ENCODE measurements around the gene CHL1.

CHL1 gene, protein sequence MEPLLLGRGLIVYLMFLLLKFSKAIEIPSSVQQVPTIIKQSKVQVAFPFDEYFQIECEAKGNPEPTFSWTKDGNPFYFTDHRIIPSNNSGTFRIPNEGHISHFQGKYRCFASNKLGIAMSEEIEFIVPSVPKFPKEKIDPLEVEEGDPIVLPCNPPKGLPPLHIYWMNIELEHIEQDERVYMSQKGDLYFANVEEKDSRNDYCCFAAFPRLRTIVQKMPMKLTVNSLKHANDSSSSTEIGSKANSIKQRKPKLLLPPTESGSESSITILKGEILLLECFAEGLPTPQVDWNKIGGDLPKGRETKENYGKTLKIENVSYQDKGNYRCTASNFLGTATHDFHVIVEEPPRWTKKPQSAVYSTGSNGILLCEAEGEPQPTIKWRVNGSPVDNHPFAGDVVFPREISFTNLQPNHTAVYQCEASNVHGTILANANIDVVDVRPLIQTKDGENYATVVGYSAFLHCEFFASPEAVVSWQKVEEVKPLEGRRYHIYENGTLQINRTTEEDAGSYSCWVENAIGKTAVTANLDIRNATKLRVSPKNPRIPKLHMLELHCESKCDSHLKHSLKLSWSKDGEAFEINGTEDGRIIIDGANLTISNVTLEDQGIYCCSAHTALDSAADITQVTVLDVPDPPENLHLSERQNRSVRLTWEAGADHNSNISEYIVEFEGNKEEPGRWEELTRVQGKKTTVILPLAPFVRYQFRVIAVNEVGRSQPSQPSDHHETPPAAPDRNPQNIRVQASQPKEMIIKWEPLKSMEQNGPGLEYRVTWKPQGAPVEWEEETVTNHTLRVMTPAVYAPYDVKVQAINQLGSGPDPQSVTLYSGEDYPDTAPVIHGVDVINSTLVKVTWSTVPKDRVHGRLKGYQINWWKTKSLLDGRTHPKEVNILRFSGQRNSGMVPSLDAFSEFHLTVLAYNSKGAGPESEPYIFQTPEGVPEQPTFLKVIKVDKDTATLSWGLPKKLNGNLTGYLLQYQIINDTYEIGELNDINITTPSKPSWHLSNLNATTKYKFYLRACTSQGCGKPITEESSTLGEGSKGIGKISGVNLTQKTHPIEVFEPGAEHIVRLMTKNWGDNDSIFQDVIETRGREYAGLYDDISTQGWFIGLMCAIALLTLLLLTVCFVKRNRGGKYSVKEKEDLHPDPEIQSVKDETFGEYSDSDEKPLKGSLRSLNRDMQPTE (N-terminal part only)

DNA sequence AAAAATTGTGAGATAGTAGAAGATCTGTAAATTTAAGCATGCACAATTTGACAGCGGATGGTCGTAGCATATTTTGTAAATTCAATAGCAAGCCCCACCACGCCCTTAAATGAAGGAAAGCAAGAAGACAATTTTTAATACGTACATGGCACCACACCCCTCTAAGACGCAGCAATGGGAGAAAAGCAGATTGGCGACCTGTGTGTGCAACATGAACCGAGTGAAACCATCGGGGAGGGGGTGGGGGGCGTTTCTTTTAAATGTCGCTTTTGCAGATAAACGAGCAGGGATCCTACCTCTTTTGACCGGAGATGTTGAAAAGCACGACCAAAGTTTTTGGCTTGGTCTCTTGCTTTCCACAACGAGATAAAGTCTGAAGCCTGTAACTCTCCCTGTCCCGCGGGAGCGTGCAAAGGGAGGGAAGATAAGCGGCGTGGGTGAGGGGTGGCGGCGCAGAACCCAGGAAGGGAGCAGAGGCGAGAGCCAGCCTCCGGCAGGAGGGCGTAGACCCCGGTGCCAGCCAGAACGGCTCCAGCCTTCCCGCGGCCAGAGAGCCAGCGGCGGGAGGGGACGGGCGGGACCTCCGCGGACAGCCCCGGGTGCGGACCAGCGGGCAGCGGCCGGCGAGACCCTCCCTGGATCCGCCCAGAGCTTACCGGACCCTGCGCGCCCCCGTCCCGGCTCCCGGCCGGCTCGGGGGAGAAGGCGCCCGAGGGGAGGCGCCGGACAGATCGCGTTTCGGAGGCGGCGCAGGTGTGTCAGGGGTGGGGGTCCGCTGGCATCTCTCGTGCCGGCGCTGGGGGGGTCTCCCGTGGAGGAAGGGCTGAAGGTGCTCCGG, at the start of gene CHL1:
Gene CHL1 (plus strand): TSS at position 453 of the 838 bp plus-strand sequence. CDS start 123,014 bp downstream, outside the sequence.
- DNase-seq (ENCODE audit: low spot score): no peak

DNA sequence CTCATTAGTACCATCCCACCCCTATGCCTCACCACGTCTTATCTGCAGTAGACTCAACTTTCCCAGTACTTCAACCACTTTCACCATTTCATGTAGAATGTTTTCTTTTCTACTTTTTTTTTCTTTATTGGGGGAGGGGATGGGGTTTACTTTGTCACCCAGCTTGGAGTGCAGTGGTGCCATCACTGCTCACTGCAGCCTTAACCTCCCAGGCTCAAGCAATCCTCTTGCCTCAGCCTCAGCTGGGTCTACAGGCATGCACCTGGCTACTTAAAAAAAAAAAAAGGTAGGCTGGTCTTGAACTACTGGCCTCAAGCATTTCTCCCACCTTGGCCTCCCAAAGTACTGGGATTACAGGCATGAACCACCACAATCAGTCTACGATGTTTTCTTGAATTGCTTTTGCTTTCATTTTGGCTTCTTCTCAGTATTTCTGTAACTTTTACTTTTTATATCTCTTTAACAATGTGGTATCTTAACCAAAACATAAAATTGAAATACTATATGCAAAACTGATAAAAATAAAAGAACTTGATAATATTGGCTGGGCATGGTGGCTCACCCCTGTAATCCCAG, 44.9 kb upstream of the CHL1 start:
- DNase-seq (ENCODE audit: low spot score): no peak

GRCh38 chr3:159974-160373, 36.6 kb upstream of the CHL1 start:
- no peak for DNase-seq (ENCODE audit: low spot score)

GRCh38 chr3:166071-166470, 30.5 kb upstream of the CHL1 start:
- no peak for DNase-seq (ENCODE audit: low spot score)

DNA sequence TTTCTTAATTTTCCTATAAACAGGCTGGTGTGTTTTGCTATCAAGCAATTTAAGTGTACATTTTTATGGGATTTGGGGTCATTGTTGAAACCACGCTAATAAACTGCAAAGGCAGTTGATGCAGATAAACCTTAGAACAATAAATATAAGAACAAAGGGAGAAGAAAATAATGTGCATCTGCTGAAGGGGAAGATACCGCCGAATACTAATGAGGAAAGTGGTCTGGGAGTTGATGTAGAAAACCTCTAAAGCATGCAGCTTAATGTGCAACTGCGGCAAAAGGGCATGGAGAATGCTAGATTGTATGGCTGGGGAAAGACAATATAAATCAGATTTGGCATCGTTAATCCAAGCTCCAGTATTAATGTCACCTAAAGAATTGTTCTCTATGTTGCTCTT, 29.8 kb upstream of the CHL1 start:
- no peak for DNase-seq (ENCODE audit: low spot score)

DNA sequence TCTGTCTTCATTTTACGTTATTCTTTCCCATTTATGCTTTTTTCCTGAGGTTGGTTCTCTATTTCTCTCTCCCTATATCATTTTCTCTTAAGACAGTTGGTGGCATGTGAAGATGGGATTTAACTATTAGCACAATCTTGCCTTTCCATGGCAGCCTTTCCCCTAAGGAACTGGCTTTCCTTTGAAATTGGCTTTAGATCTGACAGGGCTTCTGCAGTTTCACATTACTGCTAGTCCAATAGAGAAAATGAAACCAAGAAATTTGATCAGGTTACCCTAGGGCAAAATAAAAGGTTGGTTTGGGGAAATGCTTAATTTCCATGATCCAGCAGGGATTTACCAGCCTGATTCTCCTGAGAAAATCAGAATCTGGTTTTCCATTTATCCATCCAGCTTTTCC, 22.7 kb upstream of the CHL1 start:
- no peak for DNase-seq (ENCODE audit: low spot score)

DNA sequence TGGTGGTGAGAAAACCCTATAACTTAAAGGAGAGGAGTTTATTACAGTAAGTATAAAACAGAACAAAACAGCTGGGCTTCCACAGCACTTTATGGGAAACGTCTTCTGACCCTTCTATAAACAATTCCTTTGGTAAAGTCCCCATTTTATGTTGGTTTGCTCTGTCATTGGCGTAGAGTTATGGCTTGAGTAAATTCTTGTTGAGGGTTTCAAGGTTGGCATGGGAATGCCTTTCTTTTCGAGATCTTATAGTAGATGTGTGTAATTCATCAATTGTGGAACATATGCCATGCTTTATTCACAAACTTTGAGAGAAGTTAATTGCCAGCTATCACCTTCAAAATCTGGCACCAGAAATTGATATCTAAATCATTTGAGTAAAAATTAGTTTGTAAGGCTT, 11.6 kb upstream of the CHL1 start:
- no peak for DNase-seq (ENCODE audit: low spot score)

DNA sequence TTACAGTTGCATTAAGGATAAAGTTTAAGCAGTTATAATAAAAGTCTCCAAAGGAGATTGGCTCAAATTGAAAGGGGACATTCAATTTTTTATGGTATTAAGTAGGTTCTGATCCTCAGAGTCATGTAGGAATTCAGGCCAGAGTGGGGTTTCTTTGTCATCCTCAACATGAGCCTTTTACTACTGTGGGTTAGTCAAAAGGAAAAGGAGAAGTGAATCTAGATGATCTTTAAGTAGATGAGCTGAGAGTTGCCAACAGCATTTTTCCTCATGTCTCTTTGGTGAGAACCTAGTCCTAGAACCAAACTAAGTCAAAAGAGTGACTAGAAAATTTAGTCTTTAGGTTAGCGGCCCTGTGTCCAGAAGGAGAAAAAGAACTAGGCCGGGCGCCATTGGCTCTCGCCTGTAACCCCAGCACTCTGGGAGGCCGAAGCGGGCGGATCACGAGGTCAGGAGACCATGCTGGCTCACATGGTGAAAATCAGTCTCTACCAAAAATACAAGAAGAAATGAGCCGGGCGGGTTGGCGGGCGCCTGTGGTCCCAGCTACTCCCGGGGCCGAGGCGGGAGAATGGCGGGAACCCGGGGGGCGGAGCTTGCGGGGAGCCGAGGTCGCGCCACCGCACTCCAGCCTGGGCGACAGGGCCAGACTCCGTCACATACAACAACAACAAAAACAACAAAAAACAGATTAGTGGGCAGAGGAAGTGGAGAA, 4.2 kb upstream of the CHL1 start:
- DNase-seq (ENCODE audit: low spot score): no peak

DNA sequence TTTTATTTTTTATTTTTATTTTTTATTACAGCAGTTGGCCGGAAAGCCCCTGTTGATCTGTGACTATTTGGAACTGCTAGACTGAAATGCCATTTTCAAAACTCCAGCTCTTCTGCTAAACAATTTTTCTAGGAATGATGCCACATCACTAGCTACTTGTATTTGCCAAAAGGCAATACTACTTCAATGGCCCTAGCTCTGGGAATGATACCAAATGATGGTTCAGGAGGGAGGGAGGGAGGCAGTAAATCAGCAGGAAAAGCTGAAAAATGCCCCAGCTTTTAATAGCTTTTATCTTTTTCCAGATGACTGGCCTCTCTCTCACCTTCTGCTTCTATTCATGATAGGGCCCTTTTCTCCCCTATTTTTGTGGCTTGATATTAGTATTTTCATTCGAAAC, 2.6 kb upstream of the CHL1 start:
- DNase-seq (ENCODE audit: low spot score): no peak

DNA sequence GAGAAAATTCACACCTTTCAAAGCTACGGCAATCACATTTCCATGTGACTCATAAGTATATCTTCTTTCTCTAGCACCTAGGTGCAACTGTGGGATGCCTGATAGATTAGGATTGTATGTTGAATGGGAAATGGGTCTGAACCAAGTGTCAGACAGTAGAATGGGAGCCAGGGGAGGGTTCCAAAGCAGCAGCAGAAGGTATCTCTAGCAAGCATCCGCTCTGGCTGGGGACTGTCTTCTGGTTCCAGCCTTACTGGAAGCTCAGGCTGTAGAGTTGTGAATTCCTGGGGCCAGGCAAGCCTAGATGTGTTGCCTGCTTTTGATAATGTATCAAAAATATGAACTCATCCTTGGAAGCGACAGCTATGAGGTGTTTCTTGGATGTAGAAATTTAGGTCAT, 2.1 kb upstream of the CHL1 start:
- DNase-seq (ENCODE audit: low spot score): no peak

DNA sequence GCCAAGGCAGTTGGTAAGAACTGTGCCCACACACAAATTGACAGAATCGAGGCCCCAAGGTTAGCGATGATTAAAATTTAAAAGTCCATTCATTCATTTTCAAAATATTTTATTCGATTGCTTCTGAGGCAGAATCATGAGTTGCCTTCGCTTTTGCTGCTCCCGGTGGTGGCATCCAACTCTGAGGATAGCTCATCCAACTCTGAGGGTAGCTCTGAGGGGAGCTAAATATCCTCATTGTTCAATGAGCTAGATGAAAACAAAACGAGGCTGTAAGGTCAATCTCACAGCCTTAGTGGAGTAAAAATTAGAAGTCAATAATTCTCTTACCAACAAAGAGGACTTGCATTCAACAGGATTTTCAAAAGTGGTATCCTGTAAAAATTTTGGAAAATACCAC, 897 bp upstream of the CHL1 start:
- DNase-seq (ENCODE audit: low spot score): no peak

GRCh38 chr3:197149-197827, 725 bp downstream of the CHL1 start:
- DNase-seq (ENCODE audit: low spot score): no peak

DNA sequence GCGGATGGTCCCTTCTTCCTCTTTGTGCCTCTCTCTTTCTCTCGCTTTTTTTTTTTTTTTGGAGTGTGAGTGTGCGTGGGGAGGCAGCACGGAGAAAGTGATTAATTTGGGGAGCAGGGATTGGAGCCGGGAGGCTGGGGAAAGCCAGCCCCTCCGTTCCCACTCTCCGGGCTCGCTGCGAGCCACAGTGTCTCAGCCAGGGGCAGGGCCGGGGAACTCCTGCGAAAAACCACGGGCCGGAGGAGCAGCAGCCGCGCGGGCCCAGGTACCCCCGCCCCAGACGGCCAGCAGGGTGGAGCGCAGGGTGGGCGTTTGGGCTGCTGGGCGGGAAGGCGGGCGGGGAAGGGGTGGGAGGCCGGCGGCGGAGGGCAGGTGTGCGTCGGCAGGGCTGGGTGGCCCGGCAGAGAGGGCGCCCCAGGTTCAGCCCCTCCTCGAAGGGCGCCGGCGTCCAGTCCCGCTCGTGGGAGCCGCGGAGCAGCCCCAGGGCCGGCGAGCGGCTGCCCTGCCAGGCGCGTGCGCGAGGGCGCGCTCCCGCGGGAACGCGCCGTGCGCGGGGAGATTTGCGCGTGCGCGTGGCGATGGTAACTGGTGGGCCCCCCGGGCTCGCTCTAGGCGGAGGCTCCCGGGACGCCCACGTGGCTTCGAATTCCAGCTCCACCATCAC, 1.4 kb downstream of the CHL1 start:
- DNase-seq (ENCODE audit: low spot score): no peak

GRCh38 chr3:199835-200234, 3.3 kb downstream of the CHL1 start:
- DNase-seq (ENCODE audit: low spot score): no peak

DNA sequence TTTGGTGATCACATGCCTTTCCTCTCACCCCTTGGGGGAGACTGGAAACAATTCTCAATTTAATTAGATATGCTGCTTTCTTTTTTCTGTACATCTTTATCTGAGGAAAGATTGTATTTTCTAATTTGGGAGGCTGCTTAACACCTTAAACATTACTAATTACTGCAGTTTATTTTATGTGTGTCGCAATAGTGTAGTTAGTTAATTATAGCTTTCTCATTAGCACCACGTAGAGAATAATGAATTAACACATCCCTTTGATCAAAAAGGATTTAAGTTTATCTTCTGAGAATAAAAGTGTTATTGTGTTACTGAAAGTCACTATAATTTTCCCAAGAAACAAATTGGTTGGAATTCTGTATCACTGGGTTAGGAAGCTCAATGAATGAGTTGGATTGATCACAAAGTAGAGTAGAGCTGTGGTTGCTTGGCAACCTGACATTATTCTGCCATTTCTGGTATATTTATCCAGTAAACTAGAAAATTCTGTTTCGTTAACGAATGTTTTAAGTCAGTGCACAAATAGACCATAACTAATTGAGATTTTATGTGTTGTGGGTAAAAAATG, 4.3 kb downstream of the CHL1 start:
- DNase-seq (ENCODE audit: low spot score): no peak

- no peak for DNase-seq (ENCODE audit: low spot score)
Observed at GRCh38 chr3:204102-204501, 7.5 kb downstream of the CHL1 start.

- no peak for DNase-seq (ENCODE audit: low spot score)
Observed at GRCh38 chr3:207973-208372, 11.4 kb downstream of the CHL1 start.

- no peak for DNase-seq (ENCODE audit: low spot score)
Observed at GRCh38 chr3:210669-211068, 14.1 kb downstream of the CHL1 start.

DNA sequence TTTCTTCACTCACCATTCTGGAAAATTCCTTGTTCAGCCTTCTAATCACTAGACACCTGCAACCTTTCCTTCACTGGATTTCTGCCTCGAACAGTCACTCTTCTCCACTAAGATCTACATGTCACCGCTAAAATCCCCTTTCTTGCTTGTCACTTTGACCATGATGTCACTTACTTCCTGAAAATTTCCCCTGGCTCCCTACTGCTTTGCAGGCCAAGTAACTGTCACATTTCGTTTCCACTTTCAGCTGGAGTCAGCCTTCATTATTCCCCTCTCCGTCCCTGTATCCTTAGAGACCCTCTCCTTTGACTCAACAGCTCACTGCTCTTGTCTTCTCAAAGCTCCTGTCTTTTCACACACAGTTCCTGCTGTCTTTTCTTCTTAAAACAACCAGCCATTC, 15.9 kb downstream of the CHL1 start:
- no peak for DNase-seq (ENCODE audit: low spot score)
